ENCODE measurements around the gene POLD4.

DNA sequence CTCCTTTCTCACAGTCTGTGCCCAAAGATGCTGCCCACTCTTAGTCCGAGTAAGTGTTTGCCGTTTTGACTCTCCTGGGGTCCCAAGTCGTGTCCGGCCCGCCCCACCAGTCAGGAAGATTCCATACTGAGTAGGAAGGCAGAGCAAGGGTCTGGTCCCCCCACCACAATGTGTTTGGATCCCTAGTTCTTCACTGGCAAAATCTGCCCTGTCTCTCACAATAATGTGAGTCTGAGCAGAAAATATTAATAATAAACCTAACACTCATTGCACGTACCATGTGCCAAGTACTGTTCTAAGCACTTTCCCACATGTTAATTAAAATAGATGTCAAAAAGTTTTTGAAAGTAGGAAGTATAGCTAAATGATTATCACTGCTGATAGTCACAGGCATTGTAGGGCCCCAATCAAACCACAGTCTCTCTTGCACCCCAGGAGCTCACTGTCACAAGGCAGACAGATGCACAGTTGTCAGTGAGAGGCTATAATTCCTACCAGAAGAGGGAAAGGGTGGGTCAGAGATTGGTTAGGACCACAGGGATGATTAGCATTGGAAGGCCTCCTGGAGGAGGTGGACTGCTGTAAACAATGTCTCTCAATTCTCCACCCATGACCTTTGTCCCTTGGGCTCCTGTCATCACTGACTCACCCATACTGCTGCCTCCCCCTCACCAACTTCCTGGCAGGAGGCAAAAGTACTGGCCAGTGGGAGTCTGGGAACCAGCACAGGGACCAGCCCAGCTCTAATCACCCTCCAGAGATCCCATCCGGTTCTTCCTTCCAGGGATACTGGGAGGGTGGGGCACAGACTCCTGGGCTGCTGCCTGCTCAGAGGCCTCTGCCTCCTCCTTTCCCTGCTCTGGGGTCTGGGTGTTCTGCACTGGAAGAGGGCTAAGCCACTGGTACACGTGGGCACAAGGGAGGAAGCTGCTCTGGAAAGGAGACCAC lies 1.0 kb upstream of the POLD4 start:
- TF ChIP-seq MAX (IDR thresholded peaks at IDR 0.05; ENCODE audit: insufficient read depth, insufficient read length) (no peak), CTCF (IDR thresholded peaks at IDR 0.05; ENCODE audit: extremely low read depth in 1 of 2, insufficient read depth in 1 of 2, low read depth in 1 of 2, low read length in 2 of 2) (no peak), JUN (IDR thresholded peaks at IDR 0.05; ENCODE audit: borderline replicate concordance, insufficient read depth, insufficient read length, low read depth) (peak; percentile 73), EZH2 (IDR thresholded peaks at IDR 0.05; ENCODE audit: borderline replicate concordance, low read depth, low read length, severe bottlenecking) (no peak), POLR2A (IDR thresholded peaks at IDR 0.05; ENCODE audit: low read depth, low read length) (no peak), POLR2AphosphoS5 (IDR thresholded peaks at IDR 0.05; ENCODE audit: insufficient read depth, low read depth, low read length) (peak; percentile 82), GATA2 (IDR thresholded peaks at IDR 0.05; ENCODE audit: insufficient read depth, insufficient read length, low read depth, low read length) (no peak), FOS (IDR thresholded peaks at IDR 0.05; ENCODE audit: borderline replicate concordance, insufficient read depth, low read length) (peak; percentile 97)
